Body of pancreas (tissue), 4 donors: Measurements from ENCODE around the gene TH. TPM values are rescaled to one million over a fixed set of nuclear protein-coding genes. Genes with fewer than 3 reads are reported as not detected.

ENCODE experiments used
- ATAC-seq: fragments of 150-250 bp; one replicate; pipeline ENCODE4 v1.9.1; 2016
- DNase-seq, 4 donors: peaks; one replicate each; pipeline ENCODE4 v3.0.0-alpha.2; 2019
- H3K27ac ChIP-seq, 4 donors: fragments of 200-600 bp; sonication (generic); 1 replicate in 3 of 4; 2 replicates in 1 of 4; pipeline versions ENCODE4 v1.5.1 to v1.6.1; 2016 to 2019; ENCODE audit warnings: mild to moderate bottlenecking in 1 of 4, mixed read lengths in 1 of 4, moderate library complexity in 1 of 4
- H3K27me3 ChIP-seq, 2 donors: fragments of 200-600 bp; sonication (generic); one replicate each; pipeline ENCODE4 v1.6.0; 2016; ENCODE audit warnings: mild to moderate bottlenecking in 1 of 2
- H3K36me3 ChIP-seq, 2 donors: fragments of 200-600 bp; sonication (generic); replicated peaks in 1 of 2; 2 replicates each; pipeline ENCODE4 v1.5.1; 2016; ENCODE audit warnings: low read depth in 2 of 2; ENCODE audit not compliant: insufficient read depth in 1 of 2
- H3K4me1 ChIP-seq: fragments of 200-600 bp; sonication (generic); one replicate; pipeline ENCODE4 v1.6.0; 2016
- H3K4me3 ChIP-seq, 2 donors: fragments of 200-600 bp; sonication (generic); 1 replicate in 1 of 2; 2 replicates in 1 of 2; pipeline ENCODE4 v1.5.1; 2016 to 2019
- H3K9me3 ChIP-seq, 3 donors: fragments of 200-600 bp; sonication (generic); 1 replicate in 2 of 3; 2 replicates in 1 of 3; pipeline ENCODE4 v1.5.1; 2016
- CTCF ChIP-seq, 7 experiments: fragments of 450-650 bp in 4 of 7; fragments of 200-600 bp in 3 of 7; sonication (generic) in 3 of 7; IDR thresholded peaks; one replicate each; pipeline ENCODE4 v1.5.1; 2016 to 2019; ENCODE audit warnings: antibody characterized with exemption in 7 of 7
- POLR2A ChIP-seq, 3 donors: fragments of 450-650 bp; IDR thresholded peaks; one replicate each; pipeline ENCODE4 v1.6.1; 2016; ENCODE audit warnings: antibody characterized with exemption in 3 of 3, mild to moderate bottlenecking in 2 of 3
- WGBS, 2 donors: methylation state at CpG; one replicate each; pipeline ENCODE4 v1.1.5; 2017; 5-methylcytosine and 5-hydroxymethylcytosine counted together
- intact Hi-C: fragments of 100-400 bp; cut with DNase I; formaldehyde crosslinking; loops from one replicate; pipeline ENCODE4 v1.15.1; 2023
- total RNA-seq, 2 donors: library from RNA; depleted of rRNA; stranded (reverse); fragments of >200 nt; gene quantifications; one replicate each; pipeline ENCODE4 v1.1.0, GENCODE V29; 2016

TH gene
- total RNA-seq, 2 donors from 2014 or later = 0.66 TPM; not detected in 1

GRCh38 chr11:2193099-2193887, 21.7 kb upstream of the TH start:
- DNase-seq (peak in 2 of 4 donors; percentile 40 to 61), ATAC-seq (no peak)
- H3K27ac ChIP-seq = peak overlapping the region in 1 of 4 donors; percentile 46
- no peaks in the 10 kb centered on the region for H3K27me3 ChIP-seq
- 79 to 86% methylated on average over 15 to 26 of the region's 26 CpGs for WGBS, 2 donors
- H3K4me3 ChIP-seq = no peak overlapping the region
- H3K4me1 ChIP-seq = peaks cover 16% of the 10 kb centered on the region
- no peaks in the 10 kb centered on the region for H3K9me3 ChIP-seq
- no peaks in the 10 kb centered on the region for H3K36me3 ChIP-seq
- TF ChIP-seq CTCF (IDR thresholded peaks at IDR 0.05) (no peak), POLR2A (IDR thresholded peaks at IDR 0.05) (no peak)
- intact Hi-C loops = no loop called here

- 70 to 81% methylated on average over 5 to 10 of the region's 10 CpGs for WGBS, 2 donors
- no peaks in the 10 kb centered on the region for H3K27me3 ChIP-seq
- H3K27ac ChIP-seq = no peak overlapping the region
- TF ChIP-seq POLR2A (IDR thresholded peaks at IDR 0.05) (no peak), CTCF (IDR thresholded peaks at IDR 0.05) (no peak)
- H3K36me3 ChIP-seq = no peaks in the 10 kb centered on the region
- H3K4me3 ChIP-seq = no peak overlapping the region
- ATAC-seq = no peak
- H3K9me3 ChIP-seq = no peaks in the 10 kb centered on the region
- no peak for DNase-seq
- intact Hi-C loops = no loop called here
- peaks cover 16% of the 10 kb centered on the region for H3K4me1 ChIP-seq
Observed at GRCh38 chr11:2192435-2192834, 20.8 kb upstream of the TH start.

DNA sequence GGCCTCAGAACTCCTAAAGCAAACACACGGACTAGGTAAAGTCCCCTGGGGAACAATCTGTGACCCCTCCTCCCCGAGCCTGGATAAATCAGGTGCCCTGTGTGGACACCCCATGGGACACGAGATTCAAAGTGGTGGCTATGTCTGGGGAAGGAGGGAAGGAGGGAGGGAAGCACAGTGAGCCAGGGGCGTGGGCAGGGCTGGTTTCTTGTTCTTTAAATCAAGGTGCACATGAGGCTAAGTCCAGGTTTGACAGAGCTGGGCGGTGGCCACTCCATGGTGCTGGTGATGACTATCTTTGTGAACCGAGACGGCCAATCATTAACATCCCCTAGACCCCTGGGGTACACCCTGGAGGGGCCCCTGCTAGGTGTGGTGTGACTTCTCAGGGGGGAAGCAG, 20.3 kb upstream of the TH start:
- no peak overlapping the region for H3K27ac ChIP-seq
- H3K4me3 ChIP-seq = no peak overlapping the region
- H3K9me3 ChIP-seq = no peaks in the 10 kb centered on the region
- no peak for DNase-seq
- no peaks in the 10 kb centered on the region for H3K36me3 ChIP-seq
- H3K27me3 ChIP-seq = no peaks in the 10 kb centered on the region
- no peak for ATAC-seq
- WGBS, 2 donors = 67 to 74% methylated on average over 7 of the region's 7 CpGs
- TF ChIP-seq CTCF (IDR thresholded peaks at IDR 0.05) (no peak), POLR2A (IDR thresholded peaks at IDR 0.05) (no peak)
- intact Hi-C loops = no loop called here
- peaks cover 18% of the 10 kb centered on the region for H3K4me1 ChIP-seq

DNA sequence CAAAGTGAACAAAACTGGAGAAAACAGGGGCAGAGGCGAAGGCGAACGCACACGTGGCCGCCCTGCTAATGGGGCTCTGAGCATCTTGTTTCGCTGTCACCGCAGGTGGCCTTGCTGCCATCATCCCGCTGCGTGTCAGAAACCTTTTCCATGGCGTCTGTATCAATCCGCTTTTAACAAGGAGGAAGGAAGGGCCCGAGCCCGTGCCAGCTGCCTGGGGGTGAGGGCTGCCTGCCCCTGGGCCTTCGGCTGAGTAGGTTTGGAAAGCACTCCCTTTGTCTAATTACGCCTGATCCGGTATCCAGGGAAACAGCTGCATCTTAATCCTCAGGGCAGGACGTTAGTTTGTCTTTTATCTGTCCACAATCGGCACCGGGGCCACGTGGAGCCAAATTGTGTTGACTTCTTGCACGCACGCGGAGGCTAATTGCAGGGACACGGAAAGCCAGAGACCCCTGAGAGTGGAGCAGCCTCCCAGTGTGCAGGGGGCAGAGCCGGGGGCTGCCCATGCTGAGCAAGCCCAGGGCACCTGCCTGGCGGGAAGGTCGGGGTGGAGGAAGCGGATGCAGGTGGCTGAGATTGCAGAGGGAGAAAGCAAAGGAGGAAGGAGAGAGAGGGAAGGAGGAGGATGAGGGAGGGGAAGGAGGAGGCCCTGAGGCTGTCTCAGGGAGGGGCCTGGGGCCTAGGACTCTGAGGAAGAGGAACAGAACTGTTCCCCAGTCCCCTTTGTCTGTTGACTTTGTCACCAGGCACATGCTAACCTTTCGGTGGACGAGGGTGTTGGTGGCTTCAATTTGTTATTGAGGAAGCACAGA, 19.2 kb upstream of the TH start:
- no peak for DNase-seq
- Histone ChIP-seq H3K9me3 (no peaks in the 10 kb centered on the region), H3K27ac (no peak overlapping the region), H3K4me1 (peaks cover 20% of the 10 kb centered on the region), H3K36me3 (no peaks in the 10 kb centered on the region), H3K4me3 (no peak overlapping the region), H3K27me3 (peaks cover 0 to 3% of the 10 kb centered on the region in 2 donors)
- ATAC-seq = no peak
- no peak for TF ChIP-seq CTCF (IDR thresholded peaks at IDR 0.05)
- TF ChIP-seq POLR2A (IDR thresholded peaks at IDR 0.05) = no peak
- intact Hi-C loops = no loop called here
- WGBS, 2 donors = 40 to 50% methylated on average over 25 to 30 of the region's 30 CpGs
